NB4 (cell line): Measurements from ENCODE around the gene PHF20.

Experiments used
- CTCF ChIP-seq: IDR thresholded peaks from one replicate; pipeline ENCODE4 v1.5.1; 2012; ENCODE audit warnings: low read depth, low read length
- POLR2A ChIP-seq: IDR thresholded peaks from 2 replicates; pipeline ENCODE4 v1.6.1; 2011; ENCODE audit warnings: mild to moderate bottlenecking; ENCODE audit not compliant: insufficient read length; ENCODE audit errors: extremely low read depth

GRCh38 chr20:35737865-35738333, 33.9 kb upstream of the PHF20 start:
- no peak for TF ChIP-seq CTCF
- no peak for TF ChIP-seq POLR2A
